H1 (cell line): ENCODE data around the gene JPH3.

Experiments
- CBX5 ChIP-seq: fragments of 300-800, 300-1000 bp; sonication (generic); IDR thresholded peaks from 2 replicates; pipeline ENCODE4 v1.7.1; 2016; ENCODE audit warnings: antibody characterized with exemption, low read length, low read depth
- CHD2 ChIP-seq: IDR thresholded peaks from 2 replicates; pipeline ENCODE4 v1.6.1; 2012; ENCODE audit warnings: low read length, improper control_type of control experiment
- CTCF ChIP-seq, 3 experiments: IDR thresholded peaks; 1 replicate in 2 of 3; 2 replicates in 1 of 3; pipeline versions ENCODE4 v1.5.1 to v1.6.1; 2011; ENCODE audit warnings: low read length in 3 of 3, mild to moderate bottlenecking in 3 of 3, inconsistent platforms in 2 of 3, low read depth in 1 of 3, moderate library complexity in 1 of 3; ENCODE audit not compliant: insufficient read depth in 1 of 3; ENCODE audit errors: control extremely low read depth in 1 of 3
- EZH2 ChIP-seq: fragments of 200-600 bp; sonication (generic); IDR thresholded peaks from 2 replicates; pipeline ENCODE4 v1.7.1; 2012; ENCODE audit warnings: low read depth, mild to moderate bottlenecking, moderate library complexity, low read length, inconsistent platforms; ENCODE audit not compliant: severe bottlenecking
- JUND ChIP-seq: IDR thresholded peaks from 2 replicates; pipeline ENCODE4 v1.6.1; 2011; ENCODE audit warnings: mild to moderate bottlenecking, improper control_type of control experiment, low read length
- POLR2A ChIP-seq, 2 experiments: IDR thresholded peaks; 1 replicate in 1 of 2; 2 replicates in 1 of 2; pipeline ENCODE4 v1.6.1; 2011; ENCODE audit warnings: low read depth in 2 of 2, low read length in 2 of 2, mild to moderate bottlenecking in 2 of 2; ENCODE audit errors: control extremely low read depth in 1 of 2
- RFX5 ChIP-seq: IDR thresholded peaks from 2 replicates; pipeline ENCODE4 v1.6.1; 2011; ENCODE audit warnings: low read depth, low read length, improper control_type of control experiment, borderline replicate concordance
- SP1 ChIP-seq: IDR thresholded peaks from 2 replicates; pipeline ENCODE4 v1.6.1; 2011; ENCODE audit warnings: low read depth, low read length
- TCF12 ChIP-seq: IDR thresholded peaks from 2 replicates; pipeline ENCODE4 v1.6.1; 2011; ENCODE audit warnings: low read depth, mild to moderate bottlenecking, low read length

DNA sequence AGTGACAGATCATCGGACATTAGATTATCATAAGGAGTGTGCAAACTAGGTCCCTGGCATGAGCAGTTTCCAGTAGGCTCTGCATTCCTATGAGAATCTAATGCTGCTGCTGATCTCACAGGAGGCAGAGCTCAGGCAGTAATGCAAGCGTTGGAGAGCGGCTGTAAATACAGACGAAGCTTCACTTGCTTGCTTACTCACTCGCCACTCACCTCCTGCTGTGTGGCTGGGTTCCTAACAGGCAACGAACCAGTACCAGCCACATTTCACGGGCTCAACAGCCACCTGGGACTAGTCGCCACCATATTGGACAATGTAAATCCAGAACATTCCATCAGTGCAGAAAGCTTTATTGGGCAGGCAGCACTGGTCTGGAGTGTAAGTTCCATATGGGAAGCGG lies 7.7 kb downstream of the JPH3 start:
- TF ChIP-seq CHD2 (no peak), CBX5 (no peak), CTCF (IDR thresholded peaks at IDR 0.05; ENCODE audit: control extremely low read depth in 1 of 3, insufficient read depth in 1 of 3, low read depth in 1 of 3, low read length in 3 of 3) (no peak), RFX5 (no peak), POLR2A (IDR thresholded peaks at IDR 0.05; ENCODE audit: control extremely low read depth in 1 of 2, low read depth in 2 of 2, low read length in 2 of 2) (no peak), JUND (no peak), EZH2 (no peak), SP1 (no peak), TCF12 (no peak)
